CD4-positive, alpha-beta T cell treated with Interleukin-4 for 4 hours (primary cell): ENCODE measurements around the gene BTBD17.

ENCODE experiments used
- DNase-seq: peaks from one replicate; pipeline ENCODE4 v3.0.0-alpha.2; 2020

Gene BTBD17

GRCh38 chr17:74356646-74357465 lies 4.8 kb downstream of the BTBD17 start:
- DNase-seq, result no peak

- DNase-seq, result no peak
Observed at GRCh38 chr17:74355065-74355464, 6.6 kb downstream of the BTBD17 start.

DNA sequence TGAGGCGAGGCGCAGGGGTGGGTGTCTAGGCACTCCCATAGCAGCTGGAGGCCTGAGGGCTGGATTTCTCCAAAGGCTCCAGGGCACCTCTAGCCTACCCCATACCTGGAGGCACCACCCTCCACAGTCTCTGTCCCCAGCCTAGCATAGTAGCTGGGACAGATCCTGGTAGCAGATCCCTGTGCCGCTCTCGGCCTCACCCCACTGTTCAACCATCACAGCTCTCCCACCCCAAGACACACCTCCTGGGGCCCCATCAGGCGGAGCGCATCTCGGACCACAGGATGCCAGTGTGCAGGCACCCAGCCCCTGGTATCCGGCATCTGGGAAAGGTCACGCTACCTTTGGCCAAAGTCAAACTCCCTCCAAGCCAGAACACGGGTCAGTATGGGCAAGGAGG lies 7.1 kb downstream of the BTBD17 start:
- no peak for DNase-seq

DNA sequence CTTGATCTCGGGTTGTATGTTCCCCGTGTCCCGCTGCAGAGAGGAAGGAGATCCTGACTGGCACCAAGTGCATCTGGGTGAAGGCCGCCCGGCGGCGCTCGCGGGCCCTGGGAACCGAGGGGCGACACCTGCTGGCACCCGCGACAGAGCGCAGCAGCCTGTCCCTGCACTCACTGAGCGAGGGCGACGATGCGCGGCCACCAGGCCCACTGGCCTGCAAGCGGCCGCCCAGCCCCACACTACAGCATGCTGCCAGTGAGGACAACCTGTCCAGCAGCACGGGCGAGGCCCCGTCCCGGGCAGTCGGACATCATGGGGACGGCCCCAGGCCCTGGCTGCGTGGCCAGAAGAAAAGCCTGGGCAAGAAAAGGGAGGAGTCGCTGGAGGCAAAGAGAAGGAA lies 7.5 kb downstream of the BTBD17 start:
- peak; percentile 37 for DNase-seq

GRCh38 chr17:74353446-74354060 lies 8.1 kb downstream of the BTBD17 start:
- DNase-seq, result no peak

- no peak for DNase-seq
Observed at GRCh38 chr17:74351552-74352210, 10.0 kb downstream of the BTBD17 start.

DNA sequence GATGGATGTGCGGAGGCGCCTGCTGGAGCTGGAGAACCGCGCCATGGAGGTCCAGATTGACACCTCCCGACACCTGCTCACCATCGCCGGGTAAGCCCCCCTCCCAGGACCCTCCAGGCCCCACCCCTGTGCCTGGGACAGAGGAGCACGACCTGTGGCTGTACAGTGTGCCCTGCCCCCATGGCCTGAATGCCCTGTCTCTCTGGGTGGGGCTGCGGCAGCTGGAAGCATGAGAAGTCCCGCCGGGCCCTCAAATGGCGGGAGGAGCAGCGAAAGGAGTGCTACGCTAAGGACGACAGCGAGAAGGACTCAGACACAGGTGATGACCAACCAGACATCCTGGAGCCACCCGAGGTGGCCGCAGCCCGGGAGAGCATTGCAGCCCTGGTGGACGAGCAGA lies 11.2 kb downstream of the BTBD17 start:
- DNase-seq, result no peak

DNA sequence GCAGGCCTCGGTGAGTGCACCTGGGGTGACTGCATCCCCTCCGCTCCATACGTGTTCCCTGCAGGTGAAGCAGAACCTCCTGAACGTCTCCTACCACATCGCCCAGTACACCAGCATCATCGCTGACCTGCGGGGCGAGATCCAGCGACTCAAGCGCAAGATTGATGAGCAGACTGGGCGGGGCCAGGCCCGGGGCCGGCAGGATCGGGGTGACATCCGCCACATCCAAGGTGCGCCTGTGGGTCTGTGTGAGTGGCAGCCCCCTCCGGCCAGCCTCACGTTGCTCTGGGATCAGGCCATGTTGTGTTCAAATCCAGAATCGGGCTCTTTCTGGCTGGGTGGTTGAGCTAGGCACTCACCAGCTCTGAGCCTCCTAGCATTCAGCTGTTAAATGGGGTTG lies 12.5 kb downstream of the BTBD17 start:
- no peak for DNase-seq

DNA sequence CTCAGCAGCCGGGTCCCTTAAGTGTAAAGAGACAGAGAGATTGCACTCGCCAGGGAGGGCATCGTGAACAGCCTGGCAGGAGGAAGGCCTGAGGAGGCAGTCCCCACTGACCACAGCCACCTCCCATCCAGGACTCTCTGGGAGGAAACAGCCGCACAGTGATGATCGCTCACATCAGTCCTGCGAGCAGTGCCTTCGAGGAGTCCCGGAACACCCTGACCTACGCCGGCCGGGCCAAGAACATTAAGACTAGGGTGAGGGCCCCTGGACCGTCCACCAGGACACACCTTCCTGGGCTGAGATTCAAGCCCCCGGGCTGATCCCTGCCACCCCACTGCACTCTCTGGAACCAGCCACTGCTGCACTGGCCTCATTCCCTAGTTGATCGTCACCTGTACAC lies 14.0 kb downstream of the BTBD17 start:
- no peak for DNase-seq

GRCh38 chr17:74345433-74346241 lies 16.0 kb downstream of the BTBD17 start:
- no peak for DNase-seq

GRCh38 chr17:74344658-74345057 lies 17.0 kb downstream of the BTBD17 start:
- no peak for DNase-seq

- DNase-seq, result no peak
Observed at GRCh38 chr17:74343526-74344284, 18.0 kb downstream of the BTBD17 start.

GRCh38 chr17:74343121-74343520 lies 18.5 kb downstream of the BTBD17 start:
- DNase-seq, result no peak

DNA sequence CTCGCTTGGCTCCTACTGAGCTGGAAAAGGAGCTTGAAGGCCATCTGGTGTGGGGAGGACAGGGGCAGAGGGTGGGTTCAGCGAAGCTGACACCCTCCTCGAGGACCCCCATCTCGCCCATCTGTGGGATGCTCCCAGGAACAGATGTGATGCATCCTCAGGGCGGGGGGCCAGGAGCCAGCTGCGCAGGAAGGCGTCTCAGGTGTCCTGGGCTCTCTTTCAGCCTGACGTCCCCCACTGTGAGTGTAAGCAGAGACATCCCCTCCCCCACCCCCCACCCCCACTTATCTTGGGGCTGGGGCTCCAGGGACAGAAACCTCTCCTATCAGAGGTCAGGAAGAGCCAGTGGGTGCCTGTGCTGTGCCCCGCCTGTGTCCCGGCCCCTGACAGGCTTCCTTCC lies 19.4 kb downstream of the BTBD17 start:
- DNase-seq, result no peak

DNA sequence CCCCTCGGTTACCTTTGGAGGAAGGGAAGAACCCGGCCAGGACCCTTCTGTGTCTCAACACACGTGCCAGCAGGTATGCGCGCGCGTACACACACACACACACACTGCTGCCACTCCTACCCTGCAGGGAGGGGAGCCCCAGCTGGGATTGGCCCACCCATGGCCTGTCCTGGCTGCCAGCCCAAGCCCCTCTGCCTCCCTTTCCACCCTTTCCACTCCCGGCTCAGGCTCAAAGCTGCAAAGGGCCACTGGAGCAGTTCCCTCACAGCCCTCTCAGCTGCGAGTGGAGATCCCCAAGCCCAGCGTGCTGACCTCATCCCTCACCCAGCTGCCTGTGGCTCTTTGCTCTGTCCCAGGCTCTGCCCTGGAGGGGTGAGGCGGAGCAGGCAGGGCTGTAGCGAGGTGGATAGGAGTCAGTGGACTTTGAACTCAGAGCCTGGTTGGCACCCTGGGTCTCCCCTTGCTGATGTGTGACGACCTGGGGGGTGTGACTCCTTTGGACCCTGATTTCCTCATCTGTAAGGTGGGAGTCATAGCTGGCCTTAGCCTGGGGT lies 21.1 kb downstream of the BTBD17 start:
- DNase-seq, result no peak

GRCh38 chr17:74339537-74340195 lies 22.0 kb downstream of the BTBD17 start:
- DNase-seq, result no peak

DNA sequence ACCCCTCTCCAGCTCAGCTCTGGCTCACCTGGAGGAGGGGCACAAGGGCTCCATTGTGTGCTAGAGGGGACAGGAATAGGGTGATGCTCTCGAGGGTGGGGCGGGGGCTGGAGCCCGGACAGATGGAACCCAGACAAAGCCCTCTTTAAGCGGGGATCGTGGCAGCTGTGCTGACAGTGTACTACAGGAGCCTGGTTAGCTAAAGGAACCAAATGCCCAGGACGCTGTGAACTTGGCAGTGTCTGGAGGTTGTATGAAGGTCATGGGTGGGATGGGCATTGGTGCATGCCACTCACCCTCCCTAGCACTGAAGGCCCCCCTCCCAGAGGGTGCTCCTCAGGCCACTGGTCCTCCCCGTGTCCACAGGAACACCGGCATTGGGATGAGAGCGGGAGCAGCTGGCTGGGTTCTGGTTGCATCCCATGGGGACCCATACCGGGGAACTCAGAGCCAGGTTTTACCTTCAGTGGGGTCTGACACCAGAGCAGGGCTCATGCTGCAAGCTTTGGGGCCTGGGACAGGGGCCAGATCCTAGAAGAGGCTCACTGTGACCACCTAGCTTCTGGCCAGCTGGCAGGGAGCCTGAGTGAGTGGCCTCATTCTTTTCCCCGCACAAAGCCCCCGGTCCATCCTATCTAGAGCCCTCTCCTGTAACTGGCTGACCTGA lies 23.7 kb downstream of the BTBD17 start:
- DNase-seq, result no peak

GRCh38 chr17:74336307-74336706 lies 25.4 kb downstream of the BTBD17 start:
- DNase-seq, result no peak

GRCh38 chr17:74335529-74336062 lies 26.1 kb downstream of the BTBD17 start:
- DNase-seq, result no peak

DNA sequence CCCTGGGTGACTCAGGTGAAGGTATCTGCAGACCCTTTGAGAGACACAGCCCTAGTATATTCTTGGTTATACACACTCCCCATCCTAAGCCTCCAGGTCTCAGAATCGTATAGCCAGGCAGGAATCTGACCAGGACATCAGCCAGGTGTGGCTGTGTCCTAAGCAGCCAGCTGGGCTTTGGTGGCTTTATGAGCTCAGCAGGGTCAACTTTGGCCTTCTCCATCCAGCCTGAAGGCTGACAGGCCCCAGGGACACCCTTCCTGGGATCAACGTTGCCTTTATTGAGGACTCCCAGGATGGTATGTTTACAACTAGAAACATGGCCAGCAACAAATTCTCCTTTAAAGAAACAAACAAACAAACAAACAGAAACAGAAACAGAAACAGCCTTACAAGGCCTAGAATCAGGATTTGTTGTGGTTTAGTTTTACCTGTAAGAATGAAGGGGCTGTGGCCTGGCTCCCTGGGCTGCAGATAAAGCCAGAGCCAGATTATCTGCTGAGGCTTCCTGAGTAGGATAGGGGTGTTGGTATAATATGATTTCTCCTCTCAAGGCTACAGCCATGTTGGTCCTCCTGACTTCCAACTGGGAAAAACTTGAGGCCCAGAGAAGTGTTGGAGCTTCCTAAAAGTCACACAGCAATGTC lies 27.2 kb downstream of the BTBD17 start:
- DNase-seq, result no peak
